ENCODE data around the gene AMMECR1.

AMMECR1 gene

GRCh38 chrX:110145854-110146253 is 172.0 kb downstream of the AMMECR1 start:
- Histone ChIP-seq H3K4me3 (ENCODE audit: low read depth in 1 of 2, low read length in 2 of 2) (no peak overlapping the region), H3K9me3 (ENCODE audit: low read length) (no peaks in the 10 kb centered on the region), H3K4me1 (ENCODE audit: insufficient read depth, low read length) (peaks cover 15% of the 10 kb centered on the region), H3K27ac (ENCODE audit: low read depth, low read length) (no peak overlapping the region), H3K9ac (ENCODE audit: low read length) (no peak overlapping the region), H3K36me3 (ENCODE audit: insufficient read depth, low read length) (no peaks in the 10 kb centered on the region), H3K27me3 (ENCODE audit: control insufficient read depth in 1 of 2, insufficient read depth in 2 of 2, low read length in 2 of 2) (peaks cover 0 to 9% of the 10 kb centered on the region in 2 donors)

- H3K9me3 ChIP-seq (ENCODE audit: low read length): no peaks in the 10 kb centered on the region
- H3K4me1 ChIP-seq (ENCODE audit: insufficient read depth, low read length): peaks cover 15% of the 10 kb centered on the region
- H3K4me3 ChIP-seq (ENCODE audit: low read depth in 1 of 2, low read length in 2 of 2): no peak overlapping the region
- H3K36me3 ChIP-seq (ENCODE audit: insufficient read depth, low read length): no peaks in the 10 kb centered on the region
- no peak overlapping the region for H3K9ac ChIP-seq (ENCODE audit: low read length)
- peaks cover 0 to 9% of the 10 kb centered on the region in 2 donors for H3K27me3 ChIP-seq (ENCODE audit: control insufficient read depth in 1 of 2, insufficient read depth in 2 of 2, low read length in 2 of 2)
- H3K27ac ChIP-seq (ENCODE audit: low read depth, low read length): no peak overlapping the region
Measured at GRCh38 chrX:110145311-110145710, 172.6 kb downstream of the AMMECR1 start.

Measured in muscle layer of colon (tissue), 2 donors.